Kidney epithelial cell (primary cell): Measurements from ENCODE around the gene NFIC. TPM values are rescaled to one million over a fixed set of nuclear protein-coding genes. Genes with fewer than 3 reads are reported as not detected.

Source experiments
- DNase-seq: peaks from one replicate; pipeline ENCODE4 v3.0.0-alpha.2; 2010; ENCODE audit warnings: low read depth
- H3K27me3 ChIP-seq: 2 replicates; pipeline ENCODE4 v1.6.0; 2011; ENCODE audit warnings: low read length; ENCODE audit not compliant: control insufficient read depth, insufficient read depth
- H3K36me3 ChIP-seq: 2 replicates; pipeline ENCODE4 v1.5.1; 2011; ENCODE audit warnings: low read length; ENCODE audit not compliant: control insufficient read depth, insufficient read depth
- H3K4me3 ChIP-seq: 2 replicates; pipeline ENCODE4 v1.5.1; 2011; ENCODE audit warnings: low read depth, mild to moderate bottlenecking, control low read depth, low read length
- CTCF ChIP-seq: IDR thresholded peaks from 2 replicates; pipeline ENCODE4 v1.5.1; 2011; ENCODE audit warnings: mild to moderate bottlenecking, moderate library complexity, low read length, control low read depth, inconsistent platforms; ENCODE audit not compliant: insufficient read depth, poor library complexity, severe bottlenecking
- total RNA-seq: library from RNA; depleted of rRNA; stranded (reverse); fragments of >200 nt; gene quantifications from 2 replicates; pipeline ENCODE4 v1.2.3, GENCODE V29; 2015

The NFIC gene
- total RNA-seq, 1 donor from 2014 or later = 18.0 TPM

DNA sequence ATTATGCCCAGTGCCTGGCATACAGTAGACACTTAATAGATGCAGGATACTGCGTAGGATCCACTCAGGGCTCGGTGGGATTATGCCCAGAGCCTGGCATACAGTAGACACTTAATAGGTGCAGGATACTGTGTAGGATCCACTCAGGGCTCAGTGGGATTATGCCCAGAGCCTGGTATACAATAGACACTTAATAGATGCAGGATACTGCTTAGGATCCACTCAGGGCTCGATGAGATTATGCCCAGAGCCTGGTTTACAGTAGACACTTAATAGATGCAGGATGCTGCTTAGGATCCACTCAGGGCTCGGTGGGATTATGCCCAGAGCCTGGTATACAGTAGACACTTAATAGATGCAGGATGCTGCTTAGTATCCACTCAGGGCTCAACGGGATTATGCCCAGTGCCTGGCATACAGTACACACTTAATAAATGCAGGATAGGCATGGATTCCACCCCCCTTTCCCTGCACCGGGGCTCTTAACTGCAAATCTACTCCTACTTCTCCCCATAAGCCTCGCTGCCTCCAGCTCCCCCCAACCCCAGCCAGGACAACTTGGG lies 89.1 kb downstream of the NFIC start:
- DNase-seq = no peak
- no peak for TF ChIP-seq CTCF
- Histone ChIP-seq H3K27me3 (no peaks in the 10 kb centered on the region), H3K36me3 (peaks cover 4% of the 10 kb centered on the region), H3K4me3 (no peak overlapping the region)

DNA sequence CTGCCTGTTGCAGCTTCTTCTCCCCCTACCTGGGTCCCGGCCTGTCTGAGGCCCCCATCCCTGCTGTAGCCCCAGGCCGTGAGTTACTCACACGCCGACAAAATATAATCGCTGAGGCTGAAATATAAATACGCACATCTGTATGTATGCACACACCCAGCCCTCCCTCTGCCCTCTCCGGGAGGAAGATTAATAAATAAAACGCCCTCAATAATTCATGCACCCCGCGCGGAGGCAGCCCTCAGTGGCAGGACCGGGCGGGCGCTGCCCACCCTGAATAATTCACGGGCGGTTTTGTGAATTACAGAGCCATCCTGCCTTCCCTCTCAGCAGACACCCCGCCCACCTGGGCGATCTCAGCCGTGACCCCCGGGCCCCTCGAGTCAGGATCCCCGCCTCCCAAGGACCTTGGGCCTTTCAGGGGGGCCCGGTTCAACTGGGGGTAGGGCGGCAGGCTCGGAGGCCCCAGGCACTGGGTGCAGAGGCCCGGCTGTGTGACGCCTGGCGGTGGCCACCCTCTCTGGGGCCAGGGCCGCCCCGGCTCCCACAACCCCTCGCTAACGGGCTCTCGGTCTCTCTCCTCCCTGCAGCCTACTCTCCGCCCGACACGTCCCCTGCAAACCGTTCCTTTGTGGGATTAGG lies 89.7 kb downstream of the NFIC start:
- peaks cover 4% of the 10 kb centered on the region for H3K36me3 ChIP-seq
- no peaks in the 10 kb centered on the region for H3K27me3 ChIP-seq
- DNase-seq = no peak
- no peak for TF ChIP-seq CTCF
- H3K4me3 ChIP-seq = no peak overlapping the region

DNA sequence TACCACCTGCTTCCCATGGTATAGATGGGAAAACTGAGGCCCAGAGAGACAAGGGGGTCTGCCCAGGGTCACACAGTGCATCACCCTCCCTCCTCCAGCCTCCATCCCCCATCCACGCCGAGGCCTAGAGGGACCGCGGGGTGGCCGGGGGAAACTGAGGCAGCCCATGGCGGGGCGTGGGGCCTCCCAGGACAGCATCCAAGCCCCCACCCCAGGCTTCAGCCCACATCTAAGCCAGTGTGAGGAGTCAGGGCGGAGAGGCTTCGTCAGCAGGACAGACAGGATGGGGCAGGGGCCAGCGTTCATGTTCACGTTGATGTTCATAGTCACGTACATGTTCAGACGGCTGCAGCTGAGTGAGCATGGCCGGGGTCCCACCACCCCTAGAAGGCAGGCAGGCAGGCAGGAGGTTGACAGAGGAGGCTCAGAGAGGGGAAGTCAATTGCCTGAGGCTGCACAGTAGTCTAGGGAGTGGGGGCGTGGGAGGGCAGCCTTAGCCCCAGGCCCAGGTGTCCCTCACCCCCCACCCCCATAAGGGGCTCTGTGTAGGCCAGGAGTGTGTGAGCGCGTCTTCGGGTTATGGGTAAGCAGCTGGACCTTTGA lies 90.6 kb downstream of the NFIC start:
- no peaks in the 10 kb centered on the region for H3K27me3 ChIP-seq
- DNase-seq = no peak
- no peak for TF ChIP-seq CTCF
- no peak overlapping the region for H3K4me3 ChIP-seq
- peaks cover 4% of the 10 kb centered on the region for H3K36me3 ChIP-seq

- no peak for TF ChIP-seq CTCF
- H3K36me3 ChIP-seq = peaks cover 3% of the 10 kb centered on the region
Measured at GRCh38 chr19:3457528-3458228, 91.3 kb downstream of the NFIC start.

DNA sequence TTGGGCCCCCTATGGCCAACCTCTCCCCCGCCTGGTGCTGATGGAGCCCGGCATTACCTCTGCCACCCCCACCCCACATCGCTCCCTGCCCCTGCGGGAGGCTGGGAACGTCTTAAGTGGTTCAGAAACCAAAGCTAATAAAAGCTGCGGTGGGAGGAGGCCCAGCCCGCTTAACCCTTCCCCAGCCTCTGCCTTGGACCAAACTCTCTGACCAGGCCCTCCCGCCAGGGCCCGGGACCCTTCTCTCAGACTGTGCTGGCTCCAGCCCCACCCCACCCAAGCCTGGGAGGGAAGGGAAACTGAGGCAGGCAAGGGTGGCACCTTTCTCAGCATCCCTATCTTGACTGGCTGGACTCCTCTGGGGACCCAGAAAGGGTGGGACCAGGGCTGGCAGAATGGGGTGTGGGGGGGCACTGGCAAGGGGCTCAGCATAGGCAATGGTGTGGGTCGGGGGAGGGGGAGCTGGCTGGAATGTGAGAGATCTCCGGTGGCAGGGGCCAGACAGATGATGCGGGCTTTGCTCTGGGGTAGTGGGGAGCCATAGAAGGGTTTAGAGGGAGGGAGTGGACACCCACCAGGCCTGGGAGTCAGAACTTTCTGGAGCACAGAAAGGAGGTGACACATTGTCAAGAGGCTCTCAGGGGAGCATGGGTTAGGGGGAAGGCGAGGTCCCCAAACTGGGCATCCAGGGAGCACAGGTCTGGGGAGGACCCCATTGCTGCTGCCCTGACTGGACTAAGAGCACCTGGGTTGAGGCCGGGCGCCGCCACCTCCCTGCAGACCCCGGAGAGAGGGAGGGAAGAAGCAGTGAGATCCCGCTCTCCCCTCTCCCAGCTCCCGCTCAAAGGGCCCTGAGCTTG lies 92.1 kb downstream of the NFIC start:
- DNase-seq = no peak
- Histone ChIP-seq H3K27me3 (no peaks in the 10 kb centered on the region), H3K36me3 (peaks cover 1% of the 10 kb centered on the region), H3K4me3 (no peak overlapping the region)
- no peak for TF ChIP-seq CTCF

More at GRCh38 chr19:3457528-3458228, 91.3 kb downstream of the NFIC start:
- Histone ChIP-seq H3K27me3 (no peaks in the 10 kb centered on the region), H3K4me3 (no peak overlapping the region)
- no peak for DNase-seq
